MCF 10A (cell line): ENCODE results near the gene LDHAL6B. TPM values are rescaled to one million over a fixed set of nuclear protein-coding genes. Genes with fewer than 3 reads are reported as not detected.

Experiments
- BruUV-seq: library from RNA; stranded (reverse); fragments of 400-500 nt; replicated peaks from 2 replicates; lab custom pipeline; 2021; lab: Mats Ljungman, UMichigan
- CTCF ChIA-PET: fragments of 300-600 bp; sonication (Branson Sonifier 250); formaldehyde crosslinking; extraction: SDS; loops from one replicate; lab custom pipeline; 2021; ENCODE audit warnings: antibody characterized with exemption, inconsistent platforms; lab: Yijun Ruan, JAX
- POLR2A ChIA-PET: fragments of 300-600, 350-650 bp; sonication (Branson Sonifier 250); formaldehyde crosslinking; extraction: SDS; loops from one replicate; lab custom pipeline; 2020; ENCODE audit warnings: antibody characterized with exemption, inconsistent platforms; lab: Yijun Ruan, JAX
- DNase-seq: peaks from one replicate; pipeline ENCODE4 v3.0.0-alpha.2; 2018; ENCODE audit not compliant: unreplicated experiment
- H3K27ac Mint-ChIP-seq: one replicate; pipeline ENCODE4 v1.8.0; 2022; ENCODE audit warnings: mild to moderate bottlenecking, low read depth, mixed read lengths; ENCODE audit not compliant: unreplicated experiment
- H3K27me3 Mint-ChIP-seq: one replicate; pipeline ENCODE4 v1.8.0; 2022; ENCODE audit warnings: mixed read lengths; ENCODE audit not compliant: insufficient read depth, unreplicated experiment
- H3K36me3 Mint-ChIP-seq: one replicate; pipeline ENCODE4 v1.8.0; 2022; ENCODE audit warnings: mild to moderate bottlenecking, moderate library complexity, mixed read lengths; ENCODE audit not compliant: insufficient read depth, unreplicated experiment
- H3K4me1 Mint-ChIP-seq: one replicate; pipeline ENCODE4 v1.8.0; 2022; ENCODE audit warnings: mixed read lengths; ENCODE audit not compliant: insufficient read depth, unreplicated experiment
- H3K4me3 Mint-ChIP-seq: one replicate; pipeline ENCODE4 v1.8.0; 2022; ENCODE audit warnings: mild to moderate bottlenecking, moderate library complexity, mixed read lengths; ENCODE audit not compliant: unreplicated experiment
- H3K9me3 Mint-ChIP-seq: one replicate; pipeline ENCODE4 v1.8.0; 2022; ENCODE audit warnings: mixed read lengths; ENCODE audit not compliant: unreplicated experiment
- CTCF ChIP-seq: fragments of 200-600 bp; IDR thresholded peaks from one replicate; pipeline ENCODE4 v1.8.0; 2022; ENCODE audit warnings: antibody characterized with exemption, mild to moderate bottlenecking; ENCODE audit not compliant: unreplicated experiment
- intact Hi-C: fragments of 100-400 bp; cut with micrococcal nuclease; formaldehyde crosslinking; loops from 2 replicates; pipeline ENCODE4 v1.14.1; 2022
- total RNA-seq: library from RNA; stranded (reverse); gene quantifications from 2 replicates; pipeline ENCODE4 v1.2.3, GENCODE V29; 2022

The LDHAL6B gene
- total RNA-seq, 1 experiment from 2014 or later: not detected

DNA sequence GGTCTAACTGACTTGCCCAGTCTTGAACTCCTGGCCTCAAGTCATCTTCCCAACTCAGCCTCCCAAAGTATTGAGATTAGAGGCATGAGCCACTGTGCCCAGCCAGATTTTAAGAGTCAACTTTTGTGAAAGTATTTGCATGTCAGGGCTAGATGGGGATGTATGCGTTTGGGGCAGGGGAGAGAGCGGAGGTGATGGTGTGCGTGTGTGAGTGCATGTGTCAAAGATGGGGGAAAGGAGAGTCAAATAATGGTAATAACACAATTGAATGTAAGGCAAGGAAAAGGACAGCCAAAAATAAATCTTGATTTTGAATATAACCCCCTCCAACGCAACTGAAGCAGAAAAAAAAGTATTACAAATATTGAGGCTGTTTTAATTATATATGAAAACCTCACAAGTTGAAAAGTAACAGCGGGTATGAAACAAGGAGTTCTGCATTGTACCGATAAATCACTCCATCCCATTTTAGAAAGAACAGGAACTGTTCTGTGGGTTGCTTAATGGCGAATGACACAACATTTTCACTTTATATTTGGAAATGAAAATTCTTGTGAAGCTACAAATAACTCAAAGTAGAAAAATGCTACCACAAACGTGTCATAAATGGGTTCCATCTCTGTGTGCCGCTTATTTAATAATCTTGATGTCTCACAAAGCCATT lies 29.9 kb upstream of the LDHAL6B start:
- peaks cover 11% of the 10 kb centered on the region for H3K4me1 Mint-ChIP-seq
- ChIA-PET POLR2A (interaction anchor here (0.5 to 0.6 kb wide), 2 partner anchors 58 to 254 kb away, joined by 3 read pairs; no protein-coding TSS in a partner anchor), CTCF (no interaction called here)
- H3K9me3 Mint-ChIP-seq: no peaks in the 10 kb centered on the region
- no peak for TF ChIP-seq CTCF
- H3K27ac Mint-ChIP-seq: peak overlapping the region; percentile 93
- H3K4me3 Mint-ChIP-seq: no peak overlapping the region
- no peak for DNase-seq
- no peaks in the 10 kb centered on the region for H3K27me3 Mint-ChIP-seq
- H3K36me3 Mint-ChIP-seq: peaks cover 48% of the 10 kb centered on the region
- intact Hi-C loops: loop anchor here (10.0 kb wide), 1 partner anchor 58 kb away; no protein-coding TSS in a partner anchor
- no TSS peak for BruUV-seq

DNA sequence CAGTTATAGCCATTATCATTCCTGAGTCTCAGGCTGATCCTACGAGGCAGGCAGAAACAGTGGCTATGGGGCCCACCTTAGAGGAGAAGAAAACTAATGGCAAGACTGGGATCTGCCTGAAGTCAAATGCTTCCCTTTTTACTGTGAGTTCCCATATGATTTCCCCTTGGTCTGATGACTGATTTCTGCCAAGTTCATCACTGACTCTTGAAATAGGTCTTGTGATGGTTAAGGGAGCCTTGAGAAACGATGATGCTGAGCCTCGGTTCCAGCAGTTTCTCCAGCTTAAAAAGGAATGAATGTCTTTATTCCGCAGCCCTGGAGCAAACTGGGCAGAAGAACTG lies 29.4 kb upstream of the LDHAL6B start:
- no peak for TF ChIP-seq CTCF
- BruUV-seq: no TSS peak
- Mint-ChIP-seq H3K4me3 (no peak overlapping the region), H3K9me3 (no peaks in the 10 kb centered on the region), H3K36me3 (peaks cover 48% of the 10 kb centered on the region), H3K4me1 (peaks cover 11% of the 10 kb centered on the region), H3K27ac (no peak overlapping the region), H3K27me3 (no peaks in the 10 kb centered on the region)
- POLR2A ChIA-PET: interaction anchor here (0.5 to 0.6 kb wide), 2 partner anchors 57 to 255 kb away, joined by 3 read pairs; no protein-coding TSS in a partner anchor
- CTCF ChIA-PET: no interaction called here
- no peak for DNase-seq
- intact Hi-C loops: loop anchor here (10.0 kb wide), 1 partner anchor 58 kb away; no protein-coding TSS in a partner anchor

DNA sequence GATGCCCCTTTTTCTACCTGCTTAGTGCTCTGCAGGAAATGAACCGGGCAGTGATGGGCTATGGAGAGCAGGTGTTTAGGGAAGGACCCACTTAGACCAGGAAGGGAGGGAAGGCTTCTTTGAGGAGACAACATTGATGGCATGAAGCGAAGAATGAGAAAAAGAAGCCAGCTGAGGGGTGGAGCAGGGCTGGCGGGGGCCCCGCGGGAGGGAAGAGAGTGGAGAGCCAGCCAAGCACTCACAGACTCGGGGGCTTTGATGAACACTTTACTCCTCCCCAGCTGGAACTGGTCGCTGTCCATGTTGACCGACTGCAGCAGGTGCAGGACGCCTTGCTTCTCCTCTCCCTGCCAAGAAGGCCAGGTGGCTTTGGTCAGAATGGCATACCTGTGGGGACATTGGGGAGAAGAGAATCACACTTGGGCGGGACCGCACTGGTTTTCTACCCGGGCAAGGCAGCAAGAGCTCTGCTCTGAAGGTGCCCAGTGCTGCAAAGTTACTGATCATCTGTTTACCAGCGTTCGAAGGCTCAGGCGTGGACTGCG lies 28.4 kb upstream of the LDHAL6B start:
- POLR2A ChIA-PET: interaction anchor here (1.5 kb wide), 1 partner anchor 12 kb away, joined by 3 read pairs; no protein-coding TSS in a partner anchor

More for the DNA sequence above, 28.4 kb upstream of the LDHAL6B start:
- Mint-ChIP-seq H3K4me1 (peaks cover 11% of the 10 kb centered on the region), H3K4me3 (no peak overlapping the region), H3K27ac (no peak overlapping the region), H3K27me3 (no peaks in the 10 kb centered on the region), H3K36me3 (peaks cover 54% of the 10 kb centered on the region), H3K9me3 (no peaks in the 10 kb centered on the region)
- BruUV-seq: no TSS peak
- CTCF ChIA-PET: interaction anchor here (0.6 to 0.7 kb wide), 2 partner anchors 353 to 1075 kb away, joined by 3 read pairs; no protein-coding TSS in a partner anchor
- DNase-seq: no peak
- TF ChIP-seq CTCF: no peak
- intact Hi-C loops: loop anchor here (10.0 kb wide), 1 partner anchor 57 kb away; no protein-coding TSS in a partner anchor
